ENCODE measurements around the gene NEK4.

Gene NEK4

DNA sequence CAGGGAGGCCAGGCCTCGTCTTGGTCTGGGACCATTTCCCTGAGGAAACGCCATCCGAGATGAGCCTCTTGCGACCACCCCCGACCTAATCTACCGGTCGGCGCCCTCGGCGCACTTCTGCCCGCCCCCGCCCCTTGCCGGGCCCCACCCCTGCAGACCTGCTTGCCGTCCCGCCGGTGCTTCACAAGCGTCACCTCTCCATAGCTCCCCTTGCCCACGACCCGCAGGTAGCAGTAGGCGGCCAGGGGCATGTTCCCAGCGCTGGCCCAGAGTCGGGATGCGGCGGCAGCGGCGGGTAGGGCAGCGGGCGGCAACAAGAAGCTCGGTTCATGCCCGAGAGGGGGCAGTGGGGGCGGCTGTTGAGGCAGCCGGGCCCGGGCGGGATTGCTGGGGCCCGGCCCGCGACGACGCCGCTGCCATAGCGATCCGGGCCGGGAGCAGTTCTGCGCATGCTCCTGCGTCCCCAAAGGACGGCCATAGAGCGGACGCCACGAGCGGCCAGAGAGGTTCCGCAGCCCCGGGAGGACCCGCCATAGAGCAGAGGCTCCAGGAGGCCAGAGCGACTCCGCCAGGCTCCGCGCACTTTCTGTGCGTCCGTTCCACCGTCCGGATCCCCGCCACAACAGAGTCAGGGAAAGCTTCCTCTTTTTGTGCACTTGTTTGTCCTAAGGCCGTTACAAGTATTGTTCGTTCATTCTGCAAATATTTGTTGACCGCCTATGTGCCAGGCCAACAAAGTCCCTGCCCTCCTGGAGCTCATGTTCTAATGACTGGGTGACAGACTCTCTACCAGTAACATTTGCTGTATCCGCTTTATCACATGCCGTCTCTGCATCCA, at the start of gene NEK4:
TSS of gene NEK4 (minus strand) at position 445 of the 838 bp plus-strand sequence. CDS start at position 251, 194 bp downstream.
- peak; percentile 84 for DNase-seq

DNA sequence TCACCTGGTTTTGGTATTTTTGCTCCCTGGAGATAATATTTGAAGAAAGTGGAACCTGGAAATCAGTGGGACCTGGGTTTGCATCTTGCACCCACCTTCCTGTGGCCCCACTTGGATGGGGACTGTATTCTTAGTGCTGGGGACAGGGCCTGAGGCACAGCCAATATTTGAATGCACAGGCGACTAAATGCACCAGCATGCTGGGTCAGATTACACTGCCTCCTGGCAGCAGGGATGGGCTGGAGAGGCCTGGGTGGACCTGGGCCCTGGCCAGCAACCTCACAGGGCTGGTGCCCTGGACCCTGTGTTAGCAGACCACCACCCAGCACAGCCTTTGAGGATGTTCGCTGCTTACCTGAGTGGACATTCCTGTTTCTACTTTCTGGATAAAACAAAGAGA, 49.2 kb upstream of the NEK4 start:
- DNase-seq, result no peak

DNA sequence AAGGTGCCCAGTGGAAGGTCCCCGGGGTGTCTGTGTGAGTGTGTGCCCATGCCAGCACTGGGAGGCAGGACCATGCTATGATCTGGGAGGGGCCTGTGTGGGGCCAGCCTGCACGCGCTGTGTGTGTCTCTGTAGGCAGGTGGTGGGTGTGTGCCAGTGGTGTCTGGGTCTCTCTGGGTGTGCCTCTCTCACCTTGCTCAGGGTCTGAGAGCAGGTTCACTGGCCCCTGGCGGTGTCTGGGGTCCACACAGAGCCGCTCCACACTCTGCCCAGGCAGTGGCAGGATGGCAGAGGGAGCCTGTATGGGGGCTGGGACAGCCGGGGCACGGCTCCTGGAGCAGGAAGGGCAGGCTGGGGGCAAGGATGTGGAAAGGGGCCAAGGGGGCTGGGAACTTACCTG, 47.1 kb upstream of the NEK4 start:
- no peak for DNase-seq

DNA sequence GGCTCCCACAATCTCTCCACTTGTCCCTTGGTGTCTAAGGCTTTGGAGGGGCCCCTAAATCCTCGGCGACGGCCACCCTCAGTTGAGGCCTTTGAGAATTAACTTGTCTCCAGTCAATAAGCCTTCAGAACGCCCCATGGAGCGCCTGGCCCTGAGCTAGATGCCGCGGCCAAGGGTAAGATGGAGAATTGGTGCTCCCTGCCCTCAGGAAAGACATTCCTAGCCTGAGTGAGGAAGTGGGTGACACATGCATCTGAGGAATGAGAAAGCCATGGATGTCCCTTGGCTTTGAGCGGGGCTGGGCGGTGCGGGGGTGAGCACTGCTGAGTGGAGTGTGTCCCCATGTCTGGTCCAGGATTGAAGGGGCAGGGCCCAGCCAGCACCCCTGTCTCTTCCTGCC, 46.5 kb upstream of the NEK4 start:
- DNase-seq, result no peak

DNA sequence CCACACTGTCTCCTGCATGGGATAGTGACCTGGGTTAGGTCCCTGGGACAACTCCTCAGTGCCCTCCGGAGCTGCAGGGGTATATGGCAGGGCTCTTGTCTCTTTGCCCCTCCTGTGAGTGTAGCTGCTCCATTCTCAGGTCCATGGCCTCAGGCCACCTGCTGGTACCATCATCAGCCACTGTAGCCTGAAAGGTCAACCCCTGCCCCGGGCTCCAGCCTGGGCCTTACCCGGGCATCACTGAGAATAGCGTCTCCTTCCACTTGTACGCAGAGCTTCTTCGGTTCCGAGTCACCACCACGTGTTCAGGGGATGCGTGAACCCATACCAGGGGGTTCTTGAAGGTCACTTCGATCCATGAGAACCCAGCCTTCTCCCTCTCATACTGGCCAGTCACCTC, 45.9 kb upstream of the NEK4 start:
- no peak for DNase-seq

DNA sequence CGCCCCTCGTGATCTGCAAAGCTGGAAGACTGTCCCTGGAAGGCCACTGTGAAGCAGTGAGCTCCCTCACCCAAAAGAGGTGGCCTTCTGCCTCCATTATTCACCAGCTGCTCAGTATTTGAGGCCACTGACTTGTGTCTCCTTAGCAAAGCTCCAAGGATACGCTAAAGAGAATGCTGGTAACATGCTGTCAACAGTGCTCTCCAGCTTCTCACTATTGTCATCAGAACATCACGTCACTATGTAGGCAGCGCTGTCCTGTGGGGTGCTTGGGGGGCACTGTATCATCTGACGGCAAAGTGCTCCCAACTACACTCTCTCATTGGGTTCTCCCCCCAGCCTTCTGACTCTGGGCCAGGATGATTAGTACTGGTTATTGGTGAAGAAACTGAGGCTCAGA, 45.5 kb upstream of the NEK4 start:
- no peak for DNase-seq

DNA sequence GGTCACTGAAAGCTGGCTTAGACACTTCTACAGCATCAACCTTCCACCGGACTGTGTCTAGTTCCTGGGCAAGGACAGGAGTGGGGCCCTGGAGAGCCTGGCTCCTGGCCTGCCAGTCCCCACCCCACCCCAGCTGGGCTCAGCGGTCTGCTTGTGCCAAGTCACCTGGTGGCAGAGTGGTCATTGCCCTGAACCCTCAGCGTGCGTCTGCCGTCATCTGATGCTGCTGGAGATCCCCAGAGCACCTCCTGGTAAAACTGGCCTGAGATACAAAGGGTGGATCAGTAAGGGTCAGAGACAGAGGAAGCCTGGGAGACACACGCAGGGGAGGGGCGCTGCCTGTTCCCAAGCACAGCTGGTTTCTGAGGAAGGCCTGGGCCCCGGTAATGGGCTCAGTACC, 43.1 kb upstream of the NEK4 start:
- no peak for DNase-seq

DNA sequence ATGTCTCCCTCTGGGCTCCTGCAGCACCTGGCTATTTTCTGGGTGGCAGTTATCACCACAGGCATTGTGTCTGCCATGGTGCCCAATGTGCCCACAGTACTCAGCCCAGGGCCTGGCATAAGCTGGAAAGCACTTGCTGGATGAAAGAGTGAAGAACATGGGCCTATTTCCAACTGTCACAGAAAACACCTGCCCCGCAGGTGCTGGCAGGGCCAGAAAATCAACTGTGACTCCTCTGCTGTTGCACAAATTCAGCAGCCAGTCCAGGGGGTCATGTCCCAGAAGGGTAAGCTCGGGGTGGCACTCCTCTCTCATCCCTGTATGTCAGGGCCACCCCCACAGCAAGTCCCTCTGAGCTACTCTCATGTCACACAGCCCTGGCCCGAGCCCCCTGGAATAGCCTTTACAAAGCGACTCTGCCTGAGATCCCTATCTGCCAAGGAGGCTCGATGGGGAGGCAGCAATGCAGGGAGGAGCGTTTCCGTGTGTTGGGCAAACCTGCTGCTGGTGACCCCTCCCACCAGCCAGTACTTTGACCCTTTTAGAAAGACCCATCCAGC, 40.8 kb upstream of the NEK4 start:
- no peak for DNase-seq

DNA sequence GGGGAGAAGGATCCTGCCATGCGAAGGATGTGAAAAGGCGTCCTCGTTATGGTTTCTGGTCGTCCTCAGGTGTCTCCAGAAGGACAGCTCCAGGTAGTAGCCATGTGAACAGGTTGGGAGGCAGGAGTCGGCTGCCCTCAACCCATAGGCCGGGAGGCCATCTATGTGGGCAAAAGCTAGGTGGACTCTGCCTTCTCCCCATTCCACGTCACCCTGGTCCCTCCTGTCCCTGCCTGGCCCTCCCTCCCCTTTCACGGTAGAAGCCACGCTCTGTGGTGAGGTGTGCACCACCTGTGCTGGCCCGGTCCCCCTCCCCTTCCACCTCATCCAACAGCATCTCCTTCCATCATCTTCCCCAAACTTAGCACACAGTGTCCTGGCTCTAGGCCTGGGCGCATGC, 40.2 kb upstream of the NEK4 start:
- DNase-seq, result no peak

DNA sequence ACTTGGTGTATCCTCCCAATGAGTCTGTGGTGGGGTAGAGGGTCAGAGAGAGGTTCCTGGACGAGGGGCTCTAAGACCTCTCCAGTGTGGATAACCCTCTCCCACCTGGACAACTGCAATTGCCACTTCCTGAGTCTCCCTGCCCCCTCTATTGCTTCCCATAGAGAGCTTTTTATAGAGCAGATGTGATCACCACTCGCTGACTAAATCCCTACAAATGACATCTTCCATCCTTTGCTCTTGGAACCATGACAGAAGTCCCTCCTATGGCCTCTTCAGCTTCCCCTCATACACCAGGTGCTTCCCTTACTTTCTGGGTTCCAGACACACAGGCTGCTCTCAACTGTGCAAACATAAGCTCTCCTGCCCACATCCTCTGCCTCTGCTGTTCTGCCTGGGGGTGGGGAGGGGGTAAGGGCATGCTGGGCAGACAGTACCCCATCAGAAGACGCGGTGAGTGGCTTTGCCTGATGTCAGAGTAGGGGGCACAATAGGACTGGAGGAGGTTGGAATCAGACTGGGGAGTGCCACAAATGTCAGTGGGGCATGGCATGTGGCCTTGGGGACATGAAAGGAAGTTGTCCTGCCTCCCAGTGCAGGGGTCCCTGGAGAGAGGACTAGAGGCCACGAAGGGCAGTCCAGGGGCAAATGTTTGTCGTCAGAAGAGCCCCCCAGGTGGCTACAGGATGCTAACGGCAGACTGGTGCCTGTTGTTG, 39.1 kb upstream of the NEK4 start:
- no peak for DNase-seq

DNA sequence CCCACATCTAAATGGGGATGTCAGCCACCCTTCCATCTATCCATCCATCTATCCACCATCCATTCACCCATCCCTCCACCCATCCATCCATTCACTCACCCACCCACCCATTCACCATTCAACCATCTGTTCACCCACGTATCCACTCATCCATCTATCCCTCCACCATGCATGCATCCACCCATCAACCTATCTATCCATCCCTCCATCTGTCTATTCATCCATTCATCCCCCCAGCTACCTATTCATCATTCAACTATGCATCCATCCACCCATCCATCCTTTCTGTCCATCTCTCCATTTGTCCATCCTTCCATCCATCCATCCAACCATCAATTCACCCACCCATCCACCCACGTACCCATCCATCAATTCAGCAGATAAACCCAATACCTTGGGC, 38.4 kb upstream of the NEK4 start:
- no peak for DNase-seq

DNA sequence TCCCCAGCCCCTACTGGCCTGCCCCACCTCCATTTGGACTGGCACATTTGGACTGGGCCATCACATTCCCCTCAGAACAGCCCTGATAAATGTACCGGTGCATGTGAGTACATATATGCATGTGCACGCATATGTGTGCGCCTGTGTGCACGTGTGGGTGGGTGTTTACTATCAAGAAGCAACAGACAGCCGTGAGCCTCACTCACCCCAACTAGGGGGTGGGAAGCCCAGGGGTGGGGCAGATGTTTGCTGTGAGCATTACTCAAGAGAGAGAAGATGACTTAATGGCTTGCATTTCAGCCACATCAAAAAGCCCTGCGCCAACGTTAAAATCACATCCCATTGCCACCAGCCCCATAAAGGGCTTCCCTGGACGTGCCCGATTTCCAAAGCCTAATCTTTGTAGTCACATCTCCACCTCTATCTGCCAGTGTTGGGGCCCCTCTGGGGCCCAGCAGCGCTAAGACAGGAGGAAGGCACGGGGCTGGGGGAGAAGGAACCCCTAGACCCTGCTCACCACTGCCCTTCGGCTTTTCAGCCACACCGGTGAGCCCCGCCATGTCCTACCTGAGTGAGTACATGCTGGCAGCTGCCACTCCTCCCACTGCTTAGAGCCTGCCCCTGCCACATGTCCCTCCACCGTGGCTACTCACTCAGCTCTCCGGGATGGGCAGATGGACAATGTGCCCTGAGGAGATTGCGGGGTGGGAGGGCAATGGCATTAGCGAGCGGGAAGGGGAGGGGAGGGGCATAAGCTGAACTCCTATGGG, 34.7 kb upstream of the NEK4 start:
- DNase-seq, result no peak

DNA sequence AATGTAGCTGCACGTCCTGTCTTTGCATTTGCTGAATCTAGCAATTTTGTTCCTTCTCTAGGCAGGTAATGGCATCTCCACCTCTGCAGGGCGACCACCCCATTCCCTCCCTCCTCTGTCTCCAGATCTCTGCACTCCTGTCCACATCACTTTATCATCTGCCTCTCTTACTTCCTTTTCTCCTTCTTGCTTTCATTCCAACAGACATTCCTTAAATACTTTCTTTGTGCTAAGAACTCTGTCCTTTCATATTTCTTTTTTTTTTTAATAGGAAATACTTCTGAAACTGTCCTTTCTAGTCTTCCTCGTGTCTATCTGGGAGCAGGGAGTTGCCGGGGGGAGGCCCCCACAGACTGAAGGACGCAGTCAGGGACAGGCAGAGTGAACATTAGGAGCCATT, 31.1 kb upstream of the NEK4 start:
- no peak for DNase-seq

DNA sequence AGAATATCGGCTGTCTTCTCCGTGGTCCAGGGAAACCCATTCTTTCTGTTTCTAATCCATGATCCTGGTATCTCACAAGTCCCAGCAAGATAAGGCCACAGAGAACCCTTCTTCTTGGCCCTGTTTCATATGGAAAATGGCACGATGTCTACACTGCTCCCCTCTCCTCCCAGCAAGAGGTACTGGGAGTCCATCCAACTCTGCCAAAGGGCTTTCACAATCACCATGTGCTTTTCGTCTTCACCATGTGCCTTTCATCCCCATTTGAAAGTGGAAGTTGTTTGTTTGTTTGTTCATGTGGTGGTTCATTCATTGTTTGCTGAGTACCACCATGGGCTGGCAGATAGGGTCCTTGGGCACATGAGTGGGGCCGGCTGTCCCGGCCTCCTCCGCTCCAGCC, 29.3 kb upstream of the NEK4 start:
- no peak for DNase-seq

DNA sequence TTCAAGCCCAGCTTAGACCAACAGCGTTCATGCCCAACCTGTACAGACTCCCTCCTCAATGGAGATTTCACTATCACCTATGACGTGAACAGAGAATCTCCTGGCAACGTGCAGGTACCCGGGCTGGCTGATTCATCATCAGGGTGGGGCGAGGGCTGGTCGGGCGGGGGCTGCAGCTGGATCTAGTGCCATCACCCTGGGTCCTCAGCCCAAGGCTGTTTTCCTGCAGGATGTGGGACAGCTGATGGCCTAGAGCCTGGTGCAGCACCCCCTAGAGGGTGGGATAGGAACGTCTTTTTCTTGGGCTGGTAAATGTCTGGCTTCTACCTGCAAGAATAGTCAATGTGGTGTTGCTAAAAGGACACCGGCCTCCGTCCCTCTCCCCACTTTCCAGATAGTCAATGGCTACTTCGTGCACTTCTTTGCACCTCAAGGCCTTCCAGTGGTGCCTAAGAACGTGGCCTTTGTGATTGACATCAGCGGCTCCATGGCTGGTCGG, 28.3 kb upstream of the NEK4 start:
- peak; percentile 18 for DNase-seq

DNA sequence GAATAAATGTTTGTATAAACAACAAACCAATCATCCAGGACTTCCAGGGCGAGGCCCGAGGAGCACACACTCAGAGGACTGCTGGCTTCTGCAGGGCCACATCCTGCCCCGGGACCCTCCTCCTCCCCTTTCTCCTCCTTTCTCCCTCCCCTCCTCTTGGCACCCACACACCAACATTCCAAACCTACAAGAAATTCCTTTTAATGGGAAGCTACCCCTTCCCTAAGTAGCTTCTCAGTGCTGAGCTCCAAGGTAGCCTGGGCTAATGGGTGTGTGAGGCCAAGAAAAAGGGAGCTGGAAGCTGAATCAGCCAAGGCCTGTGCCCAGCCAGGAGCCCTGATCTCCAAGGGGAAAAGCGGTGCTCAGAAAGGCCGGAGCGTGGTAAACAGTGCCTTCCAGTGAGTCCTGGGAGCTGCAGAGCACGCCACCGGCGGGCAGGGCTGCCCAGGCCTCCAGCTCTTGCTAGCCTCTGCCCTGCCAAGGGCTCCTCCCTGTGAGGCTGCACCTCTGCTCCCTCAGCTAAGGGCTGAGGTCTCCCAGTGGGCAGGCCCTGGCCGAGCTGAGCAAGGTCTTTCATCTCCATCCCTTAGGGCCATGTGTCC, 27.7 kb upstream of the NEK4 start:
- no peak for DNase-seq

DNA sequence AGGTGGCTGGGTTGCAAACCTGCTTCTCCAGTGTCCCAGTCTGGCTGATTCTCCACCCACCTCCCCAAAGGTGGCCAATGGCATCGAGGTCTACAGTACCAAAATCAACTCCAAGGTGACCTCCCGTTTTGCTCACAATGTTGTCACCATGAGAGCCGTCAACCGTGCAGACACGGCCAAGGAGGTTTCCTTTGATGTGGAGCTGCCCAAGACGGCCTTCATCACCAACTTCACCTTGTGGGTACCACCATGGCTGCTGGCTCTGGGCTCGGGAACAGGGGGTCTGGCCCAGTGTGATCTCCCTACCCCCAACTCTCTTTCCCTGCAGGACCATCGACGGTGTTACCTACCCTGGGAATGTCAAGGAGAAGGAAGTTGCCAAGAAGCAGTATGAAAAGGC, 25.7 kb upstream of the NEK4 start:
- DNase-seq, result no peak

DNA sequence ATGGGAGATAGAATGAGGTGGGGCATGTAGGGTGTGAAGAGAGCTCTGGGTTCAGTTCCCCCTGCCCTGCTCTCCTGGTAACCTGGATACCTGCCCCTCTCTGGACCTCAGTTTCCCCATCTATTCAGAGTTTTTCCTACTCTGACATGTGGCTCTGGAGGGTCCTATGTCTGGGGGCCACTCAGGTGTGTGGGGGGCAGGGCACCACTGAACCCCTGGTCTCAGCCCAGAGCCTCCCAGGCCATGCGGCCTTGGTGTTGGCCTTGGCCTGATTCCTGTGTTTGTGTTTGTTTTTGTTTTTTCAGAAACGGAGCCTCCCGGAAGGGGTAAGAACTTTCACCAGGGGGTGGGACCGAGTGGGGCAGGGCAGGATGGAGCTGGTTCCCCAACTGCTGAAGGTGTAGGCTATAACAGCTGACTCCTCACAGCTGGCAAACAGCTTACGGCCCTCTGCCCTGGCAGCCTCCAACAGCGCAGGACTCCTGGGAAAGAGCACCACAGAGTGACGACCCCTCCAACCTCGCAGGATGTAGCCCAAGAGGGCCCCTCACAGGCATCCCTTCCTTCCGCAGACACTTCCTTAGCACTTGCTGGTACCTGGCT, 24.7 kb upstream of the NEK4 start:
- no peak for DNase-seq

DNA sequence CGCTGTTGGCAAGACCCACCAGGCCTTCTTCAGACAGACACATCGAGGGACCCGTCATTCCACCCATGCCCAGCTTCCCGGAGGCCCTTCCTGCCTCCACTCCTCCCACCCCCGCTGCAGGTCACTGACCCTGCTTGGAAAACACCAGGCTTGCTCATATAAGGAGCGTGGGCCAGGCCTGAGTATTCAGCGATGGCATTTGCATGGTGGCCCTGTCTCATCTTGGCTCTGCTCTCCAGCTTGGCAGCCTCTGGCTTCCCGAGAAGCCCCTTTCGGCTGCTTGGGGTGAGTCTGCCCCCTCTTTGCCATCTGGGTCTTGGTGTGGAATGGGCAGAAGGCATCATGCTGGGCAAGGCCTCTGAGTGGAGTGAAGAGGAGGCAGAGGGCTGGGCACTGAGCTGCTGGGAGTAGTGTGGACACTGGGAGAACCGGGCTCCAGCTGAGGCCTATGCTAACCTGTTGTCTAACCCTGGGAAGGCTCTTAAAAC, 23.9 kb upstream of the NEK4 start, which contains the start of gene ITIH3:
TSS of gene ITIH3 (plus strand) at position 185 of the 488 bp plus-strand sequence. CDS start at position 193, 8 bp downstream.
- no peak for DNase-seq

DNA sequence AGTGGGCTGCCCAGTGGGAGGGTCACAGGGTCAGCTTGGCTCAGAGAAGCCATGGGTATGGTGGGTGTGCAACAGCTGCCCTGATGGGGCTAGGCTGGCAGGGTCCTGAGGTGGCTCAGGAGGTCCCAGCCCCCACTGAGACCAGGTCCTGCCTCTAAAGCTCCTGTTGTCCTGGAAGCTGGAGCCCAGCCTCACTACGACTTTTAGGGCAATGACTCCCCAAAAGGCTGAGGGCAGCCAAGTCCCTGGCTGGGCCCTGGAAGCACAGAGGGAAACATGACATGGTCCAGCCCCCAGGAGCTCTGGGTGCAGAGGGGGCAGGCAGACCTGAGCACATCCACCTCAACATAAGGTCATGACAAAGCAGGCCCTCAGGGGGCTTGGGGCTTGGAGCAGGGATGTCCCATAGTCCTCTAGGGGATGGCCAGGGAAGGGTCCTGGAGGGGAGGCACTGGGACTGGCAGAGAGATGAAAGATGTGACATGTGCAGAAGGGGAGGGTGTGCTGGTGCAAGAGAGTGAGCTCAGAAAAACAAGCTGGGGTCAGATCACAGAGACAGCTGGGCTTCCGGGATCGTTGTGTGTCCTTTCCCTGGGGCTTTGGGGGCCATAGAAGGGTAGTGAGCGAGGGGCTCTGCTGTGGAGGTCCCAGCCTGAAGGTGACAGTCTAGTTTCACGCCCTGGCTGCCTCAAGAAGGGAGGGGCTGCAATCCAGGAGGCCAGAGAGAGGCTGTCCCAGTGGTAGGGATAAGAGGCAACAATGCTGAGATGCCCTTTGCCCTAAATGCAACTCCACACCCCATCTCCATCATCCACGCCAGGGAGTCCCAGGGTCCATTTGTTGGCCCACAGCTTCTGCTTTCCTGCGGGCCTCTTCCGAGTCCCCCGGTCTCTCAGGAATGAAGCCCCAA, 23.2 kb upstream of the NEK4 start:
- DNase-seq, result no peak
